ENCODE data around the gene QSOX2.
A peak's percentile ranks its signal among the peaks of the same experiment; 100 is the strongest.

The QSOX2 gene

DNA sequence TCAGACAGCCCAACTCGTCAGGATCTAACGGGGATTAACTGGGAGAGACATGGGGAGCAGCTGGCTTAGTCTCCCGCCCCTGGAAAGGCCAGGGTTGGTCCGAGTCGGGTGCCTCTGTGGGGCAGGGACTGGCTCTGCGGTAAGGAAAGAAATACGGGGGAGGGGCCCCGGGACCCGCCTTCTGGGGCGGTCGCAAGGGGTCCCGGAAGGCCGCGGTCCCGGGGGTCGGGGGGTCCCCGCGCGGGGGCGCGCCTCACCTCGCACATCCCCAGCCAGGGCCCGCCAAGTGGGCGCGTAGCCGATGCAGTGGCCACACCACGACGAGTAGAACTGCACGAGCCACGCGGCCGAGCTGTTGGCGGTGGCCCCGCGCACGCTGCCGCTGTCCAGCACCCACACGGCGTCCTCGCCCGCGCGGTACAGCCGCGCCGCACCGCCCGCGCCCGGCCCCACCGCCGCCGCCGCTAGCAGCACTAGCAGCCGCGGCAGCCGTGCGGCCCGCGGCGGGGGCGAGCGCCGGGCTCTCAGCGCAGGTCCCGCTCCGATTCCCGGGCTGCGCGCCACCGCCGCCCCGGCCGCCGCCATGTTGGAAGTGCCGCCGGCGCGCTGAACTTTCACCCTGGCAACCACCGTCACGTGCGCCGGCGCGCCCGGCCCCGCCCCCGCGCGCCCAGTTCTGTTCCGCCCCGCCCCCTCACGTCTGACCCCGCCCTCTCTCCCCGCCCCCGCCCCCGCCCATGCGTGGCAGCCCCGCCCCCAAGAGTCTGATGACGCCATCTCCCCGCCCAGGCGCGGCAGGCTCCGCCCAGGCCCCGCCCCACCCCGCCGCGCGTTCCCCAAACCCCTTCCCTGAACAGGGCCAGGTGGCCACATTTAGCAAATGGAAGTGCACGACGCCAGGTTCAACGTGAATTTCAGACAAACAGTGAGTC, at the start of gene QSOX2:
Gene QSOX2, minus strand, starts transcription at position 594 of the 932 bp plus-strand sequence. Its CDS starts 9 bp downstream, at position 585.
- H3K4me3 ChIP-seq (replicated peaks; ENCODE audit: low read depth, low read length), result peak within 1 kb of the TSS; percentile 93
- DNase-seq (ENCODE audit: extremely low read depth, insufficient read length), result peak; percentile 81
- no peaks in the 10 kb centered on the region; the same call in 1 of the 2 replicates for H3K27me3 ChIP-seq (replicated peaks; ENCODE audit: control insufficient read depth, insufficient read depth, low read length)
- H3K36me3 ChIP-seq (ENCODE audit: control insufficient read depth, insufficient read depth, low read length), result peaks cover 3% of the 10 kb centered on the region; the same call in 1 of the 2 replicates
- TF ChIP-seq CTCF (IDR thresholded peaks at IDR 0.05; ENCODE audit: insufficient read depth, low read length, poor library complexity, severe bottlenecking), result no peak

- no peak for DNase-seq (ENCODE audit: extremely low read depth, insufficient read length)
- no peaks in the 10 kb centered on the region; the same call in 1 of the 2 replicates for H3K27me3 ChIP-seq (replicated peaks; ENCODE audit: control insufficient read depth, insufficient read depth, low read length)
- H3K36me3 ChIP-seq (ENCODE audit: control insufficient read depth, insufficient read depth, low read length), result no peaks in the 10 kb centered on the region
- no peak for TF ChIP-seq CTCF (IDR thresholded peaks at IDR 0.05; ENCODE audit: insufficient read depth, low read length, poor library complexity, severe bottlenecking)
- no peak overlapping the region for H3K4me3 ChIP-seq (replicated peaks; ENCODE audit: low read depth, low read length)
Measured at GRCh38 chr9:136295055-136295454, 49.4 kb upstream of the QSOX2 start.

DNA sequence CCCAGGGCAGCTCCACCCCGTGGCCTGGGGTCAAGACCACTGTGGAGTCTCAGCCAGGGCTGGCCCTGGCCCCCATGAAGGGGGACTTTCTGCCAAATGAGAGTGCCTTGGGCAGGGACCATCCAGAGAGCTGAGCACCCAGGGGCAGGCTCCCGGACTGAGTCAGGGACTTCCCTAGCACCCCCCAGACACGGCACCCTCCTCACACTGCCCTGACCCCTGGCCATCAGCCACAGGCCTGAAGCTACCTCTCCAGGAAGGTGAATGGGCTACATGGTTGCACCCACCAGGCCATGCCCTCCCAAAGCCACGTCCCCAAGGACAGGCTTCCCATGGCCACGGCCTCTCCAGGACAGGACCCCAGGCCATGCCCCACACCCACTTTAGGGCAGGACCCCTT, 48.8 kb upstream of the QSOX2 start:
- Histone ChIP-seq H3K36me3 (ENCODE audit: control insufficient read depth, insufficient read depth, low read length) (no peaks in the 10 kb centered on the region), H3K27me3 (replicated peaks; ENCODE audit: control insufficient read depth, insufficient read depth, low read length) (no peaks in the 10 kb centered on the region; the same call in 1 of the 2 replicates), H3K4me3 (replicated peaks; ENCODE audit: low read depth, low read length) (no peak overlapping the region)
- no peak for TF ChIP-seq CTCF (IDR thresholded peaks at IDR 0.05; ENCODE audit: insufficient read depth, low read length, poor library complexity, severe bottlenecking)
- no peak for DNase-seq (ENCODE audit: extremely low read depth, insufficient read length)

DNA sequence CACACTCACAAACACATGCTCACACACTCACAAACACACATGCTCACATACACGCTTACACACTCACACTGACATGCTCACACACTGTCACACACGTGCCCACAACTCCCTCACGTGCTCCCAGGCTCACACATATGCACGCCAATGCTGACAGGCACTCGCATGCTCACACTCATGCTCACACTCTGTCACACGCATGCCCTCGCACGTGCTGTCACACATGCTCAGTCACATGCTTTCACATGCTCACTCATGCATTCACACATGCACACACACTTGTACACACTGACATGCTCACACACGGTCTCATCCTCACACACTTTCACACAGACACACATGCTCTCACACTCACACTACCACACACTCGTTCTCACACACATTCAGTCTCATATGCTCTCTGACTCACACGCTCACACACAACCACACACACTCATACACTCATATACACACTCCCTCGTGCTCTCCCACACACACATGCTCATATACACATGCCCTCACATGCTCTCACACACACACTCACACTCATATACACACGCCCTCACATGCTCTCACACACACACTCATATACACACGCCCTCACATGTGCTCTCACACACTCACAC, 48.0 kb upstream of the QSOX2 start:
- Histone ChIP-seq H3K4me3 (replicated peaks; ENCODE audit: low read depth, low read length) (no peak overlapping the region), H3K27me3 (replicated peaks; ENCODE audit: control insufficient read depth, insufficient read depth, low read length) (no peaks in the 10 kb centered on the region; the same call in 1 of the 2 replicates), H3K36me3 (ENCODE audit: control insufficient read depth, insufficient read depth, low read length) (no peaks in the 10 kb centered on the region)
- no peak for TF ChIP-seq CTCF (IDR thresholded peaks at IDR 0.05; ENCODE audit: insufficient read depth, low read length, poor library complexity, severe bottlenecking)
- DNase-seq (ENCODE audit: extremely low read depth, insufficient read length), result no peak

GRCh38 chr9:136292591-136293448, 47.2 kb upstream of the QSOX2 start:
- no peaks in the 10 kb centered on the region; the same call in 1 of the 2 replicates for H3K27me3 ChIP-seq (replicated peaks; ENCODE audit: control insufficient read depth, insufficient read depth, low read length)

More at GRCh38 chr9:136292591-136293448, 47.2 kb upstream of the QSOX2 start:
- DNase-seq (ENCODE audit: extremely low read depth, insufficient read length), result no peak
- TF ChIP-seq CTCF (IDR thresholded peaks at IDR 0.05; ENCODE audit: insufficient read depth, low read length, poor library complexity, severe bottlenecking), result no peak
- Histone ChIP-seq H3K4me3 (replicated peaks; ENCODE audit: low read depth, low read length) (no peak overlapping the region), H3K36me3 (ENCODE audit: control insufficient read depth, insufficient read depth, low read length) (no peaks in the 10 kb centered on the region)
